Pons (tissue), 1 donor: Measurements from ENCODE around the gene BRAT1.

Source experiments
- DNase-seq: peaks from one replicate; pipeline ENCODE4 v3.0.0-alpha.2; 2016; ENCODE audit warnings: low spot score

BRAT1 gene

GRCh38 chr7:2495418-2496299 is 59.7 kb downstream of the BRAT1 start:
- DNase-seq = no peak

- DNase-seq = no peak
Observed at GRCh38 chr7:2494191-2495130, 60.9 kb downstream of the BRAT1 start.

GRCh38 chr7:2493205-2494164 is 61.8 kb downstream of the BRAT1 start:
- DNase-seq = no peak

GRCh38 chr7:2492038-2492437 is 63.3 kb downstream of the BRAT1 start:
- DNase-seq = no peak

- no peak for DNase-seq
Observed at GRCh38 chr7:2490181-2490651, 65.1 kb downstream of the BRAT1 start.

- no peak for DNase-seq
Observed at GRCh38 chr7:2488681-2489080, 66.6 kb downstream of the BRAT1 start.

GRCh38 chr7:2488272-2488645 is 67.1 kb downstream of the BRAT1 start:
- DNase-seq = no peak
